Sigmoid colon (tissue), 4 donors: ENCODE results near the gene BRD9.

ENCODE experiments used
- CTCF ChIP-seq, 4 experiments: fragments of 450-650 bp in 3 of 4; fragments of 200-600 bp in 1 of 4; IDR thresholded peaks; one replicate each; pipeline ENCODE4 v1.5.1; 2016 to 2019; ENCODE audit warnings: antibody characterized with exemption in 4 of 4, mild to moderate bottlenecking in 3 of 4, moderate library complexity in 2 of 4
- EP300 ChIP-seq, 4 donors: sonication (generic); formaldehyde crosslinking; IDR thresholded peaks; one replicate each; pipeline ENCODE4 v1.6.1; 2017; ENCODE audit warnings: antibody characterized with exemption in 4 of 4

- TF ChIP-seq CTCF (IDR thresholded peaks at IDR 0.05) (no peak), EP300 (IDR thresholded peaks at IDR 0.05) (no peak)
Observed at GRCh38 chr5:882253-883183, 10.1 kb downstream of the BRD9 start.
